Lung (tissue), 12 donors: ENCODE results near the gene AHSA1. TPM values are rescaled to one million over a fixed set of nuclear protein-coding genes. Genes with fewer than 3 reads are reported as not detected.

Source experiments
- ATAC-seq: fragments of 200-7000 bp; cut with Tn5 transposase; one replicate; pipeline ENCODE4 v1.9.1; 2020; ENCODE audit warnings: moderate number of reproducible peaks; ENCODE audit not compliant: insufficient read depth, low FRiP score
- DNase-seq, 3 donors: peaks; one replicate each; pipeline ENCODE4 v3.0.0-alpha.2; 2013 to 2017
- H3K27ac ChIP-seq, 2 donors: one replicate each; pipeline ENCODE4 v1.5.1; 2013; ENCODE audit warnings: mild to moderate bottlenecking in 2 of 2, moderate library complexity in 2 of 2, control low read depth in 1 of 2, inconsistent platforms in 1 of 2, low read depth in 1 of 2, low read length in 1 of 2
- H3K27me3 ChIP-seq, 3 donors: one replicate each; pipeline ENCODE4 v1.5.1; 2013; ENCODE audit warnings: low read length in 2 of 3; ENCODE audit not compliant: control insufficient read depth in 3 of 3, insufficient read depth in 3 of 3
- H3K36me3 ChIP-seq, 4 donors: one replicate each; pipeline ENCODE4 v1.5.1; 2013; ENCODE audit warnings: low read length in 4 of 4, mild to moderate bottlenecking in 1 of 4, moderate library complexity in 1 of 4; ENCODE audit not compliant: control insufficient read depth in 4 of 4, insufficient read depth in 4 of 4
- H3K4me1 ChIP-seq, 5 donors: one replicate each; pipeline ENCODE4 v1.5.1; 2013; ENCODE audit warnings: low read length in 5 of 5, mild to moderate bottlenecking in 2 of 5, moderate library complexity in 1 of 5; ENCODE audit not compliant: control insufficient read depth in 5 of 5, insufficient read depth in 5 of 5
- H3K4me3 ChIP-seq: one replicate; pipeline ENCODE4 v1.5.1; 2013; ENCODE audit warnings: mild to moderate bottlenecking, control low read depth, moderate library complexity
- H3K9ac ChIP-seq, 2 donors: one replicate each; pipeline ENCODE4 v1.5.1; 2013; ENCODE audit warnings: low read length in 2 of 2, control low read depth in 1 of 2; ENCODE audit not compliant: insufficient read depth in 1 of 2
- H3K9me3 ChIP-seq, 4 donors: one replicate each; pipeline ENCODE4 v1.5.1; 2013; ENCODE audit warnings: low read length in 3 of 4, mild to moderate bottlenecking in 1 of 4, moderate library complexity in 1 of 4; ENCODE audit not compliant: control insufficient read depth in 4 of 4, insufficient read depth in 3 of 4
- CTCF ChIP-seq: IDR thresholded peaks from 2 replicates; pipeline ENCODE4 v1.5.1; 2012; ENCODE audit warnings: mild to moderate bottlenecking; ENCODE audit errors: control extremely low read depth, extremely low read depth
- WGBS, 2 donors: extraction: QIAGEN DNeasy Blood & Tissue Kit; methylation state at CpG; one replicate each; pipeline ENCODE4 v1.1.7; 2013; 5-methylcytosine and 5-hydroxymethylcytosine counted together
- polyA plus RNA-seq, 2 donors: library from polyadenylated mRNA; stranded (reverse); fragments of 200-250 nt; gene quantifications; one replicate each; pipeline ENCODE4 v1.2.1, GENCODE V29; 2013
- total RNA-seq, 2 donors: library from RNA; depleted of rRNA in 1 of 2; stranded (reverse); fragments of >200 nt in 1 of 2; gene quantifications; one replicate each; pipeline ENCODE4 v1.2.1, GENCODE V29; 2014 to 2021
- donor health status: control.
- donor health status: control.
- donor health status: Bipolar disorder and iron deficiency.
- donor health status: healthy.
- donor health status: DM: yes; HTN: yes; CAD: no.

Gene AHSA1
- total and polyA plus RNA-seq, 4 donors = 84.5 to 119 (median 94.4) TPM

GRCh38 chr14:77473921-77474320 lies 16.0 kb downstream of the AHSA1 start:
- Histone ChIP-seq H3K9ac (no peak overlapping the region), H3K9me3 (peaks cover 0 to 2% (median 0%) of the 10 kb centered on the region in 4 donors), H3K27ac (no peak overlapping the region), H3K27me3 (no peaks in the 10 kb centered on the region), H3K4me3 (no peak overlapping the region), H3K36me3 (peaks cover 0 to 9% (median 5%) of the 10 kb centered on the region in 4 donors), H3K4me1 (no peaks in the 10 kb centered on the region)
- DNase-seq = no peak
- TF ChIP-seq CTCF = no peak
- ATAC-seq = no peak
- WGBS, 2 donors = 69 to 78% methylated on average over 5 of the region's 5 CpGs

DNA sequence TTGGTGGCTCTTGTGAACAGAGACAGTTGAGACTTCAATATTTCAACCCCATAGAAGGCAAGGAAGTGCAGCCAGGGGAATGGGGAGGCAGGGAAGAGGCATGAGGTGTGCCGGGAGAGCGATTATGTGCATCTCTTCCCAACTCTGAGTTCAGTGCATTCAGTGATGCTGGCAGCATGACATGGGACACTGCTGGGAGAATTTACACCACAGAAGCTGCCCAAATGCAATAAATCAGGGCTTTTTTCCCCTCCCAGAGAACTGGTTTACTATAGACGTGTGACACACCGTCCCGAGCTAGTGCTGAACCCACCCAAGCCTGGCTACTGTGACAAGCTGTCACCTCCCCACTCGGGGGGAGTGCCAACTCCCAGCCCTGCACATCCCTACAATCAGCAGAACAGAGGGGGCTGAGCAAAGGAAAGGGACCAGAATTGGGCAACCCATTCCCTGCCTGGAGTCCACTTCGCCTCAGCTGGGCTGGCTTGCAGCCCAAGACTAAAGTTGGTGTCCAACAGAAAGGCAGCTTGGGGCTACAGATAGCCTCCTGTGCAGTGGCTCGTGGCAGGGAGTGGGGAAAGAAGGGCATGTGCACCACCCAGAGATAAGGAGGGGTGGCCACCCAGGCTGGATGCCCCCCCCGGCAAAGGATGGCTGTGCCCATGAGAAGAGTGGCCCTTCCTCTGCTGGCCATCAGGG lies 16.7 kb downstream of the AHSA1 start:
- no peak overlapping the region for H3K27ac ChIP-seq
- ATAC-seq (no peak), DNase-seq (peak in 1 of 3 donors; percentile 40)
- no peaks in the 10 kb centered on the region for H3K9me3 ChIP-seq
- H3K9ac ChIP-seq = no peak overlapping the region
- WGBS, 2 donors = 68 to 76% methylated on average over 9 of the region's 9 CpGs
- TF ChIP-seq CTCF = no peak
- no peak overlapping the region for H3K4me3 ChIP-seq
- H3K36me3 ChIP-seq = peaks cover 0 to 2% (median 1%) of the 10 kb centered on the region in 4 donors
- no peaks in the 10 kb centered on the region for H3K27me3 ChIP-seq
- H3K4me1 ChIP-seq = no peaks in the 10 kb centered on the region

GRCh38 chr14:77475432-77476115 lies 17.7 kb downstream of the AHSA1 start:
- Histone ChIP-seq H3K4me3 (no peak overlapping the region), H3K27ac (no peak overlapping the region), H3K9me3 (no peaks in the 10 kb centered on the region), H3K36me3 (no peaks in the 10 kb centered on the region), H3K4me1 (no peaks in the 10 kb centered on the region), H3K27me3 (no peaks in the 10 kb centered on the region), H3K9ac (no peak overlapping the region)
- DNase-seq (no peak), ATAC-seq (no peak)
- TF ChIP-seq CTCF = no peak
- WGBS, 2 donors = 86 to 93% methylated on average over 35 of the region's 35 CpGs
